Activated T-helper 1 cell treated with anti-CD3 and anti-CD28 coated beads, Interleukin-2, amount 50 U/mL, for 16 hours (primary cell): Measurements from ENCODE around the gene DDX11.
"Not testable (repeated sequence)": the region's sequence is repeated elsewhere in the genome, so short reads cannot be mapped to it uniquely, and the experiment has no call there.

Source experiments
- DNase-seq, 2 donors: peaks; one replicate each; pipeline ENCODE4 v3.0.0-alpha.2; 2020; ENCODE audit warnings: low read depth in 1 of 2, low spot score in 1 of 2

The DDX11 gene

GRCh38 chr12:31066196-31066595 is 7.5 kb upstream of the DDX11 start:
- not testable (repeated sequence) for DNase-seq

- DNase-seq: not testable (repeated sequence)
These were observed 6.0 kb upstream of the DDX11 start for GRCh38 chr12:31067656-31068055.

- DNase-seq: not testable (repeated sequence)
These were observed 2.5 kb upstream of the DDX11 start for GRCh38 chr12:31070971-31071740.

- not testable (repeated sequence) for DNase-seq
These were observed 698 bp upstream of the DDX11 start for GRCh38 chr12:31072962-31073361.

GRCh38 chr12:31074333-31074874 is 744 bp downstream of the DDX11 start:
- DNase-seq: not testable (repeated sequence)

- DNase-seq: not testable (repeated sequence)
These were observed 2.5 kb downstream of the DDX11 start for GRCh38 chr12:31076150-31076549.

- not testable (repeated sequence) for DNase-seq
These were observed 3.4 kb downstream of the DDX11 start for GRCh38 chr12:31077095-31077494.

- not testable (repeated sequence) for DNase-seq
These were observed 4.3 kb downstream of the DDX11 start for GRCh38 chr12:31077998-31078397.

- not testable (repeated sequence) for DNase-seq
These were observed 5.8 kb downstream of the DDX11 start for GRCh38 chr12:31079421-31079820.

- DNase-seq: not testable (repeated sequence)
These were observed 6.6 kb downstream of the DDX11 start for GRCh38 chr12:31080221-31080620.

GRCh38 chr12:31081274-31081673 is 7.6 kb downstream of the DDX11 start:
- DNase-seq: not testable (repeated sequence)

- DNase-seq: not testable (repeated sequence)
These were observed 10.6 kb downstream of the DDX11 start for GRCh38 chr12:31084241-31084640.

- DNase-seq: not testable (repeated sequence)
These were observed 12.4 kb downstream of the DDX11 start for GRCh38 chr12:31086032-31086431.

- not testable (repeated sequence) for DNase-seq
These were observed 13.8 kb downstream of the DDX11 start for GRCh38 chr12:31087486-31087885.

GRCh38 chr12:31087956-31088355 is 14.3 kb downstream of the DDX11 start:
- not testable (repeated sequence) for DNase-seq

- DNase-seq: no peak
These were observed 15.4 kb downstream of the DDX11 start for GRCh38 chr12:31089072-31089471.

GRCh38 chr12:31091629-31092028 is 18.0 kb downstream of the DDX11 start:
- not testable (repeated sequence) for DNase-seq

GRCh38 chr12:31092718-31093117 is 19.1 kb downstream of the DDX11 start:
- DNase-seq: not testable (repeated sequence)

- DNase-seq: not testable (repeated sequence)
These were observed 21.6 kb downstream of the DDX11 start for GRCh38 chr12:31095080-31095860.

- DNase-seq: not testable (repeated sequence)
These were observed 22.8 kb downstream of the DDX11 start for GRCh38 chr12:31096251-31097065.

- not testable (repeated sequence) for DNase-seq
These were observed 24.2 kb downstream of the DDX11 start for GRCh38 chr12:31097819-31098218.
